Ishikawa (cell line): Measurements from ENCODE around the gene AGBL5.

Experiments
- CEBPB ChIP-seq: IDR thresholded peaks from 2 replicates; pipeline ENCODE4 v1.6.1; 2012
- CREB1 ChIP-seq: IDR thresholded peaks from 2 replicates; pipeline ENCODE4 v1.6.1; 2012; ENCODE audit warnings: low read depth
- EGR1 ChIP-seq: IDR thresholded peaks from 2 replicates; pipeline ENCODE4 v1.6.1; 2012
- EP300 ChIP-seq: IDR thresholded peaks from 2 replicates; pipeline ENCODE4 v1.6.1; 2012; ENCODE audit warnings: borderline replicate concordance
- FOXM1 ChIP-seq: IDR thresholded peaks from 2 replicates; pipeline ENCODE4 v1.6.1; 2012; ENCODE audit warnings: low read depth, borderline replicate concordance
- NFIC ChIP-seq: IDR thresholded peaks from 2 replicates; pipeline ENCODE4 v1.6.1; 2012
- RAD21 ChIP-seq: IDR thresholded peaks from 2 replicates; pipeline ENCODE4 v1.6.1; 2012; ENCODE audit warnings: low read depth
- TAF1 ChIP-seq: IDR thresholded peaks from 2 replicates; pipeline ENCODE4 v1.6.1; 2012; ENCODE audit warnings: low read depth, mild to moderate bottlenecking
- TCF12 ChIP-seq: IDR thresholded peaks from 2 replicates; pipeline ENCODE4 v1.6.1; 2012; ENCODE audit warnings: low read depth
- TEAD4 ChIP-seq: IDR thresholded peaks from 2 replicates; pipeline ENCODE4 v1.6.1; 2012
- YY1 ChIP-seq: IDR thresholded peaks from 2 replicates; pipeline ENCODE4 v1.6.1; 2012; ENCODE audit warnings: low read depth
- ZBTB7A ChIP-seq: IDR thresholded peaks from 2 replicates; pipeline ENCODE4 v1.6.1; 2012; ENCODE audit warnings: low read depth
- TF ChIP-seq, protein P1 (sequence below): IDR thresholded peaks from 2 replicates; pipeline ENCODE4 v1.6.1; 2012
- TF ChIP-seq, protein P2 (sequence below): IDR thresholded peaks from 2 replicates; pipeline ENCODE4 v1.6.1; 2012
- TF ChIP-seq, protein P3 (sequence below): IDR thresholded peaks from 2 replicates; pipeline ENCODE4 v1.6.1; 2012; ENCODE audit warnings: low read depth, mild to moderate bottlenecking

Gene AGBL5

DNA sequence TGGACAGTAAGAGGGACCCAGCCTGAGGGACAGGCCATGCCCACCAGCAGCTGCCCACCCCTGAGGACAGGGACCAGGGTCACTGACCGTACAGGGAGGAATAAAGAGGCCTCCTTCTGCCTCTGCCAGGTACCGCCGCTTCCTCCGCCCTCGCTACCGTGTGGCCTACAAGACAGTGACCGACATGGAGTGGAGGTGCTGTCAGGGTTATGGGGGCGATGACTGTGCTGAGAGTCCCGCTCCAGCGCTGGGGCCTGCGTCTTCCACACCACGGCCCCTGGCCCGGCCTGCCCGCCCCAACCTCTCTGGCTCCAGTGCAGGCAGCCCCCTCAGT, 29.1 kb downstream of the AGBL5 start:
- TF ChIP-seq EGR1 (no peak), TEAD4 (no peak), CEBPB (no peak), ZBTB7A (no peak), NFIC (no peak), TCF12 (no peak), YY1 (no peak), RAD21 (no peak), CREB1 (no peak), EP300 (no peak), FOXM1 (no peak), TAF1 (no peak)
- TF ChIP-seq, protein P1, sequence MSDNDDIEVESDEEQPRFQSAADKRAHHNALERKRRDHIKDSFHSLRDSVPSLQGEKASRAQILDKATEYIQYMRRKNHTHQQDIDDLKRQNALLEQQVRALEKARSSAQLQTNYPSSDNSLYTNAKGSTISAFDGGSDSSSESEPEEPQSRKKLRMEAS, result no peak
- TF ChIP-seq, protein P2, sequence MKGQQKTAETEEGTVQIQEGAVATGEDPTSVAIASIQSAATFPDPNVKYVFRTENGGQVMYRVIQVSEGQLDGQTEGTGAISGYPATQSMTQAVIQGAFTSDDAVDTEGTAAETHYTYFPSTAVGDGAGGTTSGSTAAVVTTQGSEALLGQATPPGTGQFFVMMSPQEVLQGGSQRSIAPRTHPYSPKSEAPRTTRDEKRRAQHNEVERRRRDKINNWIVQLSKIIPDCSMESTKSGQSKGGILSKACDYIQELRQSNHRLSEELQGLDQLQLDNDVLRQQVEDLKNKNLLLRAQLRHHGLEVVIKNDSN, result no peak
- TF ChIP-seq, protein P3, sequence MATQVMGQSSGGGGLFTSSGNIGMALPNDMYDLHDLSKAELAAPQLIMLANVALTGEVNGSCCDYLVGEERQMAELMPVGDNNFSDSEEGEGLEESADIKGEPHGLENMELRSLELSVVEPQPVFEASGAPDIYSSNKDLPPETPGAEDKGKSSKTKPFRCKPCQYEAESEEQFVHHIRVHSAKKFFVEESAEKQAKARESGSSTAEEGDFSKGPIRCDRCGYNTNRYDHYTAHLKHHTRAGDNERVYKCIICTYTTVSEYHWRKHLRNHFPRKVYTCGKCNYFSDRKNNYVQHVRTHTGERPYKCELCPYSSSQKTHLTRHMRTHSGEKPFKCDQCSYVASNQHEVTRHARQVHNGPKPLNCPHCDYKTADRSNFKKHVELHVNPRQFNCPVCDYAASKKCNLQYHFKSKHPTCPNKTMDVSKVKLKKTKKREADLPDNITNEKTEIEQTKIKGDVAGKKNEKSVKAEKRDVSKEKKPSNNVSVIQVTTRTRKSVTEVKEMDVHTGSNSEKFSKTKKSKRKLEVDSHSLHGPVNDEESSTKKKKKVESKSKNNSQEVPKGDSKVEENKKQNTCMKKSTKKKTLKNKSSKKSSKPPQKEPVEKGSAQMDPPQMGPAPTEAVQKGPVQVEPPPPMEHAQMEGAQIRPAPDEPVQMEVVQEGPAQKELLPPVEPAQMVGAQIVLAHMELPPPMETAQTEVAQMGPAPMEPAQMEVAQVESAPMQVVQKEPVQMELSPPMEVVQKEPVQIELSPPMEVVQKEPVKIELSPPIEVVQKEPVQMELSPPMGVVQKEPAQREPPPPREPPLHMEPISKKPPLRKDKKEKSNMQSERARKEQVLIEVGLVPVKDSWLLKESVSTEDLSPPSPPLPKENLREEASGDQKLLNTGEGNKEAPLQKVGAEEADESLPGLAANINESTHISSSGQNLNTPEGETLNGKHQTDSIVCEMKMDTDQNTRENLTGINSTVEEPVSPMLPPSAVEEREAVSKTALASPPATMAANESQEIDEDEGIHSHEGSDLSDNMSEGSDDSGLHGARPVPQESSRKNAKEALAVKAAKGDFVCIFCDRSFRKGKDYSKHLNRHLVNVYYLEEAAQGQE, result no peak

DNA sequence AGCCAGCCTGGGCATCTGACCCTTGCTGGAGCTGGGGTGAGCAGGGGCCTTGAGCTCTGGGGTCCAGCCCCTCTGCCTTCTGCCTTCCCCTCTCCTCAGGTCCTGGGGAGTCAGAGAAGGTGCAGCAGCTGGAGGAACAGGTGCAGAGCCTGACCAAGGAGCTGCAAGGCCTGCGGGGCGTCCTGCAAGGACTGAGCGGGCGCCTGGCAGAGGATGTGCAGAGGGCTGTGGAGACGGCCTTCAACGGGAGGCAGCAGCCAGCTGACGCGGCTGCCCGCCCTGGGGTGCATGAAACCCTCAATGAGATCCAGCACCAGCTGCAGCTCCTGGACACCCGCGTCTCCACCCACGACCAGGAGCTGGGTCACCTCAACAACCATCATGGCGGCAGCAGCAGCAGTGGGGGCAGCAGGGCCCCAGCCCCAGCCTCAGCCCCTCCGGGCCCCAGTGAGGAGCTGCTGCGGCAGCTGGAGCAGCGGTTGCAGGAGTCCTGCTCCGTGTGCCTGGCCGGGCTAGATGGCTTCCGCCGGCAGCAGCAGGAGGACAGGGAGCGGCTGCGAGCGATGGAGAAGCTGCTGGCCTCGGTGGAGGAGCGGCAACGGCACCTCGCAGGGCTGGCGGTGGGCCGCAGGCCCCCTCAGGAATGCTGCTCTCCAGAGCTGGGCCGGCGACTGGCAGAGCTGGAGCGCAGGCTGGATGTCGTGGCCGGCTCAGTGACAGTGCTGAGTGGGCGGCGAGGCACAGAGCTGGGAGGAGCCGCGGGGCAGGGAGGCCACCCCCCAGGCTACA, 30.7 kb downstream of the AGBL5 start:
- TF ChIP-seq NFIC (no peak), TCF12 (no peak), FOXM1 (no peak), EGR1 (no peak), CREB1 (no peak), ZBTB7A (no peak), TEAD4 (no peak), TAF1 (no peak), EP300 (no peak), YY1 (no peak), RAD21 (no peak), CEBPB (no peak)
- TF ChIP-seq, protein P1, result no peak
- TF ChIP-seq, protein P3, result no peak
- TF ChIP-seq, protein P2, result no peak

DNA sequence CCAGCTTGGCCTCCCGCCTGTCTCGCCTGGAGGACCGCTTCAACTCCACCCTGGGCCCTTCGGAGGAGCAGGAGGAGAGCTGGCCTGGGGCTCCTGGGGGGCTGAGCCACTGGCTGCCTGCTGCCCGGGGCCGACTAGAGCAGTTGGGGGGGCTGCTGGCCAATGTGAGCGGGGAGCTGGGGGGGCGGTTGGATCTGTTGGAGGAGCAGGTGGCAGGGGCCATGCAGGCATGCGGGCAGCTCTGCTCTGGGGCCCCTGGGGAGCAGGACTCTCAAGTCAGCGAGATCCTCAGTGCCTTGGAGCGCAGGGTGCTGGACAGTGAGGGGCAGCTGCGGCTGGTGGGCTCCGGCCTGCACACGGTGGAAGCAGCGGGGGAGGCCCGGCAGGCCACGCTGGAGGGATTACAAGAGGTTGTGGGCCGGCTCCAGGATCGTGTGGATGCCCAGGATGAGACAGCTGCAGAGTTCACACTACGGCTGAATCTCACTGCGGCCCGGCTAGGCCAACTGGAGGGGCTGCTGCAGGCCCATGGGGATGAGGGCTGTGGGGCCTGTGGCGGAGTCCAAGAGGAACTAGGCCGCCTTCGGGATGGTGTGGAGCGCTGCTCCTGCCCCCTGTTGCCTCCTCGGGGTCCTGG, 31.4 kb downstream of the AGBL5 start:
- no peak for TF ChIP-seq TAF1
- no peak for TF ChIP-seq EP300
- TF ChIP-seq, protein P2, result no peak
- TF ChIP-seq TCF12, result no peak
- TF ChIP-seq, protein P3, result no peak
